A549 (cell line): ENCODE results near the gene NEK2. TPM values are rescaled to one million over a fixed set of nuclear protein-coding genes. Genes with fewer than 3 reads are reported as not detected.
"Not testable (repeated sequence)": the region's sequence is repeated elsewhere in the genome, so short reads cannot be mapped to it uniquely, and the experiment has no call there.

Source experiments
- ATAC-seq, 2 experiments: fragments of 200-7000 bp in 1 of 2; fragments of >200 bp in 1 of 2; cut with Nextera tagmentation in 1 of 2; cut with Tn5 transposase in 1 of 2; 3 replicates each; pipeline versions ENCODE4 v1.8.0 to v1.9.1; 2018 to 2020; ENCODE audit warnings: mild to moderate bottlenecking in 1 of 2, moderate library complexity in 1 of 2
- CTCF ChIA-PET: fragments of 300-600 bp; sonication (Branson Sonifier 250); formaldehyde crosslinking; extraction: SDS; loops from one replicate; lab custom pipeline; 2021; ENCODE audit warnings: antibody characterized with exemption, inconsistent platforms; lab: Yijun Ruan, JAX
- POLR2A ChIA-PET: fragments of 350-600 bp; formaldehyde crosslinking; extraction: SDS; loops from one replicate; lab custom pipeline; 2021; ENCODE audit warnings: antibody characterized with exemption, inconsistent platforms; lab: Yijun Ruan, JAX
- DNase-seq, 2 experiments: peaks; one replicate each; pipeline versions ENCODE4 v3.0.0 to v3.0.0-alpha.2; 2011 to 2016; ENCODE audit warnings: low read depth in 1 of 2, low spot score in 1 of 2
- FAIRE-seq: peaks from 2 replicates; lab custom pipeline; 2011; peaks lifted over from hg19 to GRCh38; lab: Jason Lieb, UNC
- H3K27ac ChIP-seq, 2 experiments: fragments of >200 bp; sonication (Bioruptor Twin); formaldehyde crosslinking; 3 replicates each; pipeline ENCODE4 v1.5.1; 2016 to 2017
- H3K4me1 ChIP-seq: fragments of >200 bp; sonication (Bioruptor Twin); formaldehyde crosslinking; 3 replicates; pipeline ENCODE4 v1.6.1; 2016
- H3K4me2 ChIP-seq: fragments of >200 bp; sonication (Bioruptor Twin); formaldehyde crosslinking; 3 replicates; pipeline ENCODE4 v1.6.1; 2016
- H3K4me3 ChIP-seq: fragments of >200 bp; sonication (Bioruptor Twin); formaldehyde crosslinking; 3 replicates; pipeline ENCODE4 v1.5.1; 2016
- H3K9me3 ChIP-seq: fragments of >200 bp; sonication (Bioruptor Twin); formaldehyde crosslinking; 3 replicates; pipeline ENCODE4 v1.6.1; 2016
- BHLHE40 ChIP-seq: IDR thresholded peaks from 2 replicates; pipeline ENCODE4 v1.6.1; 2012; ENCODE audit warnings: low read depth, low read length, inconsistent platforms
- CBX2 ChIP-seq: fragments of 200-600 bp; sonication (generic); IDR thresholded peaks from 2 replicates; pipeline ENCODE4 v1.6.1; 2016; ENCODE audit warnings: low read depth, mild to moderate bottlenecking, borderline replicate concordance
- CHD2 ChIP-seq: fragments of 150-350 bp; IDR thresholded peaks from 2 replicates; pipeline ENCODE4 v1.6.1; 2014; ENCODE audit warnings: low read length; ENCODE audit not compliant: partially characterized antibody
- CHD4 ChIP-seq: fragments of 200-600 bp; sonication (generic); IDR thresholded peaks from 2 replicates; pipeline ENCODE4 v1.6.1; 2016; ENCODE audit warnings: antibody characterized with exemption, mild to moderate bottlenecking, borderline replicate concordance
- CTCF ChIP-seq: fragments of >200 bp; sonication (Bioruptor Twin); formaldehyde crosslinking; IDR thresholded peaks from 3 replicates; pipeline ENCODE4 v1.5.1; 2016
- EHF ChIP-seq: fragments of 250-450 bp; sonication (Bioruptor Pico); IDR thresholded peaks from 2 replicates; pipeline ENCODE4 v1.5.0; 2020; ENCODE audit warnings: mild to moderate bottlenecking
- FOSB ChIP-seq: fragments of 250-450 bp; sonication (Bioruptor Pico); IDR thresholded peaks from 2 replicates; pipeline ENCODE4 v1.5.0; 2020; ENCODE audit warnings: mild to moderate bottlenecking, moderate library complexity
- GATA3 ChIP-seq: IDR thresholded peaks from 2 replicates; pipeline ENCODE4 v1.6.1; 2012; ENCODE audit warnings: borderline replicate concordance
- HDAC2 ChIP-seq: fragments of 200-600 bp; sonication (generic); IDR thresholded peaks from 2 replicates; pipeline ENCODE4 v1.6.1; 2016
- HEYL ChIP-seq: fragments of 250-450 bp; sonication (Bioruptor Pico); IDR thresholded peaks from 2 replicates; pipeline ENCODE4 v1.8.0; 2021; ENCODE audit warnings: mild to moderate bottlenecking, moderate library complexity
- HMGXB4 ChIP-seq: fragments of 250-450 bp; sonication (Bioruptor Pico); IDR thresholded peaks from 2 replicates; pipeline ENCODE4 v1.5.0; 2021; ENCODE audit warnings: mild to moderate bottlenecking, moderate library complexity, borderline replicate concordance
- HOXB5 ChIP-seq: fragments of 250-450 bp; sonication (Bioruptor Pico); IDR thresholded peaks from 2 replicates; pipeline ENCODE4 v1.5.0; 2020; ENCODE audit warnings: mild to moderate bottlenecking, moderate library complexity
- JUN ChIP-seq, 2 experiments: fragments of >200 bp; sonication (Bioruptor Twin); formaldehyde crosslinking; IDR thresholded peaks; 2 replicates in 1 of 2; 3 replicates in 1 of 2; pipeline ENCODE4 v1.6.1; 2016 to 2017
- JUNB ChIP-seq: fragments of >200 bp; sonication (Bioruptor Twin); formaldehyde crosslinking; IDR thresholded peaks from 2 replicates; pipeline ENCODE4 v1.6.1; 2016
- MYC ChIP-seq: IDR thresholded peaks from 2 replicates; pipeline ENCODE4 v1.6.1; 2012; ENCODE audit warnings: mild to moderate bottlenecking, inconsistent platforms, low read length, improper control_type of control experiment, borderline replicate concordance
- NFE2L2 ChIP-seq: fragments of 150-350 bp; conservative IDR thresholded peaks from 2 replicates; pipeline ENCODE4 v1.6.1; 2014; ENCODE audit warnings: low read length
- POLR2AphosphoS2 ChIP-seq: conservative IDR thresholded peaks from 2 replicates; pipeline ENCODE4 v1.6.1; 2012; ENCODE audit warnings: low read length, improper control_type of control experiment, inconsistent platforms
- RAD21 ChIP-seq, 2 experiments: fragments of >200 bp in 1 of 2; sonication (Bioruptor Twin) in 1 of 2; formaldehyde crosslinking in 1 of 2; IDR thresholded peaks in 1 of 2; conservative IDR thresholded peaks in 1 of 2; 2 replicates in 1 of 2; 3 replicates in 1 of 2; pipeline ENCODE4 v1.6.1; 2012 to 2018; ENCODE audit warnings: inconsistent platforms in 1 of 2
- RFX5 ChIP-seq: fragments of 450-650 bp; IDR thresholded peaks from 2 replicates; pipeline ENCODE4 v1.7.1; 2014; ENCODE audit warnings: antibody characterized with exemption, mild to moderate bottlenecking, moderate library complexity
- RNF2 ChIP-seq: fragments of 200-600 bp; sonication (generic); IDR thresholded peaks from 2 replicates; pipeline ENCODE4 v1.6.1; 2016; ENCODE audit warnings: low read depth, mild to moderate bottlenecking, antibody characterized with exemption, moderate library complexity, borderline replicate concordance
- SREBF2 ChIP-seq: fragments of 450-650 bp; IDR thresholded peaks from 2 replicates; pipeline ENCODE4 v1.6.1; 2014; ENCODE audit warnings: mild to moderate bottlenecking, moderate library complexity
- TP53 ChIP-seq: fragments of 250-450 bp; sonication (Bioruptor Pico); IDR thresholded peaks from 2 replicates; pipeline ENCODE4 v1.5.0; 2021; ENCODE audit warnings: mild to moderate bottlenecking, moderate library complexity
- ZNF302 ChIP-seq: fragments of 250-450 bp; sonication (Bioruptor Pico); IDR thresholded peaks from 2 replicates; pipeline ENCODE4 v1.9.0; 2021; ENCODE audit warnings: inconsistent platforms, mild to moderate bottlenecking, moderate library complexity
- ZSCAN20 ChIP-seq: fragments of 250-450 bp; sonication (Bioruptor Pico); IDR thresholded peaks from 2 replicates; pipeline ENCODE4 v1.8.0; 2022; ENCODE audit warnings: mild to moderate bottlenecking, moderate library complexity
- WGBS: methylation state at CpG from one replicate; pipeline ENCODE4 v1.1.6; 2017; ENCODE audit errors: missing lambda C conversion rate; 5-methylcytosine and 5-hydroxymethylcytosine counted together
- polyA plus RNA-seq, 4 experiments: library from polyadenylated mRNA; depleted of rRNA in 3 of 4; stranded (reverse); fragments of >200 nt; fragmentation: RNase III in 1 of 4; extraction: RNeasy Plus Mini Kit Qiagen cat#74134 plus additional on column Dnase treatment in 1 of 4; gene quantifications; 2 replicates in 3 of 4; 3 replicates in 1 of 4; pipeline ENCODE4 v1.2.3, GENCODE V29; 2011 to 2017
- TF ChIP-seq, protein P1 (sequence below): IDR thresholded peaks from 2 replicates; pipeline ENCODE4 v1.6.1; 2012
- TF ChIP-seq, protein P2 (sequence below): IDR thresholded peaks from 2 replicates; pipeline ENCODE4 v1.6.1; 2012; ENCODE audit warnings: low read depth, borderline replicate concordance
- TF ChIP-seq, protein P3 (sequence below): fragments of 250-450 bp; sonication (Bioruptor Pico); IDR thresholded peaks from 2 replicates; pipeline ENCODE4 v1.5.0; 2020; ENCODE audit warnings: low read depth, mild to moderate bottlenecking, moderate library complexity

The NEK2 gene
- polyA plus RNA-seq, 2 of the 4 experiments (the other 2 are of a cell fraction), result 42.0 to 65.3 TPM

GRCh38 chr1:211647711-211648121 is 27.7 kb downstream of the NEK2 start:
- Histone ChIP-seq H3K4me3 (no peak overlapping the region), H3K4me1 (peaks cover 76% of the 10 kb centered on the region), H3K9me3 (no peaks in the 10 kb centered on the region), H3K27ac (peak overlapping the region; percentile 54 to 81; a peak in 5 of 6 replicates), H3K4me2 (peak overlapping the region; percentile 29)
- DNase-seq (no peak), ATAC-seq (no peak), FAIRE-seq (no peak)
- CTCF ChIA-PET, result interaction anchor here (1.1 to 4.0 kb wide), 8 partner anchors 7 to 178 kb away, joined by 3 to 21 read pairs (median 8); partner anchors contain the start of gene SLC30A1
- WGBS, result 82% methylated on average over 3 of the region's 4 CpGs
- TF ChIP-seq CBX2 (no peak), BHLHE40 (no peak), HMGXB4 (CRISPR knock-in tag) (no peak), TP53 (CRISPR knock-in tag) (no peak), RAD21 (conservative IDR thresholded peaks at IDR 0.05 in 1 of 2, IDR thresholded peaks at IDR 0.05 in 1 of 2) (no peak), SREBF2 (no peak), RFX5 (no peak), POLR2AphosphoS2 (no peak), HDAC2 (no peak), JUNB (no peak)
- POLR2A ChIA-PET, result interaction anchor here (3.3 kb wide), 1 partner anchor 69 kb away, joined by 14 read pairs; the partner anchor contains the start of gene SLC30A1

DNA sequence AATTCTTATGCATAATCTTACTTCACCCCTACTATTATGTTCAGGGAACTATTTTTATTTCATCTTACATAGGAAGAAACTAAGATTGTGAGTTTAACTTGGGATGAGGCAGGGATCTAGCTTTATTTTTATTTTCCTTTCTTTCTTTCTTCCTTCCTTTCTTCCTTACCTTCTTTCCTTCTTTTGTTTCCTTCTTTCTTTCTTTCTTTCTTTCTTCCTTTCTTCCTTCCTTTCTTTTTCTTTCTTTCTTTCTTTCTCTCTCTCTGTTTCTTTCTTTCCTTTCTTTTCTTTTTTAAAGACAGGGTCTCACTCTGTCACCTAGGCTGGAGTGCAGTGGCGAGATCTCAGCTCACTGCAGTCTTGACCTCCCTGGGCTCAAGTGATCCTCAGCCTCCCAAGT is 28.9 kb downstream of the NEK2 start:
- Histone ChIP-seq H3K4me1 (peaks cover 76% of the 10 kb centered on the region), H3K27ac (peak overlapping the region in 1 of 2 experiments; percentile 39; a peak in 2 of 6 replicates), H3K4me2 (no peak overlapping the region), H3K9me3 (no peaks in the 10 kb centered on the region), H3K4me3 (no peak overlapping the region)
- ChIA-PET POLR2A (interaction anchor here (3.3 kb wide), 1 partner anchor 68 kb away, joined by 14 read pairs; the partner anchor contains the start of gene SLC30A1), CTCF (interaction anchor here (0.7 to 4.0 kb wide), 6 partner anchors 9 to 132 kb away, joined by 3 to 21 read pairs (median 5); no protein-coding TSS in a partner anchor)
- ATAC-seq (no peak), FAIRE-seq (no peak), DNase-seq (no peak)
- WGBS, result 91% methylated on average over 1 of the region's 1 CpG
- TF ChIP-seq NFE2L2 (no peak), EHF (no peak), ZNF302 (no peak), HMGXB4 (CRISPR knock-in tag) (no peak), CTCF (no peak), HOXB5 (no peak), CHD4 (no peak), HEYL (CRISPR knock-in tag) (no peak), MYC (no peak), ZSCAN20 (no peak), JUN (IDR thresholded peaks at IDR 0.05) (no peak), GATA3 (no peak), CHD2 (no peak), RNF2 (no peak), RAD21 (conservative IDR thresholded peaks at IDR 0.05 in 1 of 2, IDR thresholded peaks at IDR 0.05 in 1 of 2) (no peak), FOSB (CRISPR knock-in tag) (no peak)
- TF ChIP-seq, protein P1, sequence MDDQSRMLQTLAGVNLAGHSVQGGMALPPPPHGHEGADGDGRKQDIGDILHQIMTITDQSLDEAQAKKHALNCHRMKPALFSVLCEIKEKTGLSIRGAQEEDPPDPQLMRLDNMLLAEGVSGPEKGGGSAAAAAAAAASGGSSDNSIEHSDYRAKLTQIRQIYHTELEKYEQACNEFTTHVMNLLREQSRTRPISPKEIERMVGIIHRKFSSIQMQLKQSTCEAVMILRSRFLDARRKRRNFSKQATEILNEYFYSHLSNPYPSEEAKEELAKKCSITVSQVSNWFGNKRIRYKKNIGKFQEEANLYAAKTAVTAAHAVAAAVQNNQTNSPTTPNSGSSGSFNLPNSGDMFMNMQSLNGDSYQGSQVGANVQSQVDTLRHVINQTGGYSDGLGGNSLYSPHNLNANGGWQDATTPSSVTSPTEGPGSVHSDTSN, result no peak
- TF ChIP-seq, protein P2, sequence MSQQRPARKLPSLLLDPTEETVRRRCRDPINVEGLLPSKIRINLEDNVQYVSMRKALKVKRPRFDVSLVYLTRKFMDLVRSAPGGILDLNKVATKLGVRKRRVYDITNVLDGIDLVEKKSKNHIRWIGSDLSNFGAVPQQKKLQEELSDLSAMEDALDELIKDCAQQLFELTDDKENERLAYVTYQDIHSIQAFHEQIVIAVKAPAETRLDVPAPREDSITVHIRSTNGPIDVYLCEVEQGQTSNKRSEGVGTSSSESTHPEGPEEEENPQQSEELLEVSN, result no peak
- TF ChIP-seq, protein P3, sequence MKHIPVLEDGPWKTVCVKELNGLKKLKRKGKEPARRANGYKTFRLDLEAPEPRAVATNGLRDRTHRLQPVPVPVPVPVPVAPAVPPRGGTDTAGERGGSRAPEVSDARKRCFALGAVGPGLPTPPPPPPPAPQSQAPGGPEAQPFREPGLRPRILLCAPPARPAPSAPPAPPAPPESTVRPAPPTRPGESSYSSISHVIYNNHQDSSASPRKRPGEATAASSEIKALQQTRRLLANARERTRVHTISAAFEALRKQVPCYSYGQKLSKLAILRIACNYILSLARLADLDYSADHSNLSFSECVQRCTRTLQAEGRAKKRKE, result no peak

- not testable (repeated sequence) for H3K9me3 ChIP-seq
These were observed 29.8 kb downstream of the NEK2 start for GRCh38 chr1:211645601-211646000.

More at GRCh38 chr1:211645601-211646000, 29.8 kb downstream of the NEK2 start:
- H3K27ac ChIP-seq, result peak overlapping the region in 1 of 2 experiments; percentile 20; a peak in 1 of 6 replicates
- POLR2A ChIA-PET, DNase-seq, ATAC-seq, H3K4me3 ChIP-seq, H3K4me2 ChIP-seq, FAIRE-seq: not testable (repeated sequence)
- CTCF ChIA-PET, result interaction anchor here (0.9 to 4.7 kb wide), 3 partner anchors 9 to 131 kb away, joined by 3 to 33 read pairs (median 7); no protein-coding TSS in a partner anchor
- WGBS, result 52% methylated on average over 5 of the region's 5 CpGs
- peaks cover 75% of the 10 kb centered on the region for H3K4me1 ChIP-seq
